Transverse colon (tissue), 4 donors: Measurements from ENCODE around the gene OMA1. TPM values are rescaled to one million over a fixed set of nuclear protein-coding genes. Genes with fewer than 3 reads are reported as not detected.

Experiments used
- DNase-seq: peaks from one replicate; pipeline ENCODE4 v3.0.0-alpha.2; 2019
- H3K27ac ChIP-seq, 4 donors: fragments of 200-600 bp; sonication (generic); 2 replicates each; pipeline ENCODE4 v1.5.1; 2016 to 2018; ENCODE audit warnings: inconsistent platforms in 4 of 4
- H3K27me3 ChIP-seq: fragments of 200-600 bp; sonication (generic); 2 replicates; pipeline ENCODE4 v1.5.1; 2017; ENCODE audit warnings: inconsistent platforms
- H3K36me3 ChIP-seq, 4 donors: fragments of 200-600 bp; sonication (generic); 2 replicates each; pipeline ENCODE4 v1.5.1; 2017 to 2019; ENCODE audit warnings: inconsistent platforms in 4 of 4
- H3K4me1 ChIP-seq, 4 donors: fragments of 200-600 bp; sonication (generic); 2 replicates each; pipeline ENCODE4 v1.5.1; 2017 to 2020; ENCODE audit warnings: inconsistent platforms in 4 of 4
- H3K4me3 ChIP-seq, 4 donors: fragments of 200-600 bp; sonication (generic); 1 replicate in 1 of 4; 2 replicates in 3 of 4; pipeline versions ENCODE4 v1.5.1 to v1.6.1; 2017 to 2019; ENCODE audit warnings: inconsistent platforms in 4 of 4
- H3K9me3 ChIP-seq, 2 donors: fragments of 200-600 bp; sonication (generic); 2 replicates each; pipeline ENCODE4 v1.5.1; 2017 to 2019; ENCODE audit warnings: inconsistent platforms in 2 of 2
- EP300 ChIP-seq: sonication (generic); formaldehyde crosslinking; IDR thresholded peaks from one replicate; pipeline ENCODE4 v1.6.1; 2017; ENCODE audit warnings: antibody characterized with exemption, low read depth
- POLR2A ChIP-seq: fragments of 450-650 bp; IDR thresholded peaks from one replicate; pipeline ENCODE4 v1.6.1; 2016; ENCODE audit warnings: antibody characterized with exemption, mild to moderate bottlenecking, moderate library complexity
- POLR2AphosphoS5 ChIP-seq, 3 donors: sonication (generic); formaldehyde crosslinking; IDR thresholded peaks; one replicate each; pipeline ENCODE4 v1.6.1; 2016; ENCODE audit warnings: antibody characterized with exemption in 3 of 3
- WGBS, 2 donors: methylation state at CpG; one replicate each; pipeline ENCODE4 v1.1.5; 2018; ENCODE audit warnings: low coverage in 1 of 2; 5-methylcytosine and 5-hydroxymethylcytosine counted together
- in situ Hi-C, 4 donors: fragments of 200-750 bp; cut with MboI; loops; one replicate each; pipeline versions ENCODE4 v1.15.0 to v1.15.1; 2017; ENCODE audit warnings: low sequenced_read_pairs in 3 of 4, low pct_ligation_motif_present in 1 of 4, low pct_unique_long_range_greater_than_20kb in 1 of 4
- intact Hi-C: fragments of 100-400 bp; cut with DNase I; formaldehyde crosslinking; loops from one replicate; pipeline ENCODE4 v1.15.1; 2023; ENCODE audit warnings: low total_unique reads
- total RNA-seq, 4 donors: library from RNA; depleted of rRNA; stranded (reverse); fragments of >200 nt; gene quantifications; one replicate each; pipeline ENCODE4 v1.1.0, GENCODE V29; 2016
- TF ChIP-seq, protein P1 (sequence below), 5 experiments: fragments of 200-600 bp in 3 of 5; fragments of 450-650 bp in 2 of 5; sonication (generic) in 3 of 5; IDR thresholded peaks; 1 replicate in 2 of 5; 2 replicates in 3 of 5; pipeline ENCODE4 v1.5.1; 2016 to 2017; ENCODE audit warnings: antibody characterized with exemption in 5 of 5, inconsistent platforms in 3 of 5, mild to moderate bottlenecking in 2 of 5, moderate library complexity in 1 of 5

Gene OMA1
- total RNA-seq, 4 donors from 2014 or later = 6.4 to 29.4 (median 20.0) TPM

GRCh38 chr1:58439946-58440345, 106.6 kb downstream of the OMA1 start:
- WGBS, 2 donors = 83% methylated on average over 4 of the region's 4 CpGs; no CpG with 5 or more reads in 1 of the 2 donors
- H3K9me3 ChIP-seq = no peaks in the 10 kb centered on the region
- H3K36me3 ChIP-seq = no peaks in the 10 kb centered on the region
- in situ Hi-C loops (no loop called here), intact Hi-C loops (no loop called here)
- TF ChIP-seq EP300 (no peak), POLR2AphosphoS5 (IDR thresholded peaks at IDR 0.05) (no peak), POLR2A (no peak)
- TF ChIP-seq, protein P1, sequence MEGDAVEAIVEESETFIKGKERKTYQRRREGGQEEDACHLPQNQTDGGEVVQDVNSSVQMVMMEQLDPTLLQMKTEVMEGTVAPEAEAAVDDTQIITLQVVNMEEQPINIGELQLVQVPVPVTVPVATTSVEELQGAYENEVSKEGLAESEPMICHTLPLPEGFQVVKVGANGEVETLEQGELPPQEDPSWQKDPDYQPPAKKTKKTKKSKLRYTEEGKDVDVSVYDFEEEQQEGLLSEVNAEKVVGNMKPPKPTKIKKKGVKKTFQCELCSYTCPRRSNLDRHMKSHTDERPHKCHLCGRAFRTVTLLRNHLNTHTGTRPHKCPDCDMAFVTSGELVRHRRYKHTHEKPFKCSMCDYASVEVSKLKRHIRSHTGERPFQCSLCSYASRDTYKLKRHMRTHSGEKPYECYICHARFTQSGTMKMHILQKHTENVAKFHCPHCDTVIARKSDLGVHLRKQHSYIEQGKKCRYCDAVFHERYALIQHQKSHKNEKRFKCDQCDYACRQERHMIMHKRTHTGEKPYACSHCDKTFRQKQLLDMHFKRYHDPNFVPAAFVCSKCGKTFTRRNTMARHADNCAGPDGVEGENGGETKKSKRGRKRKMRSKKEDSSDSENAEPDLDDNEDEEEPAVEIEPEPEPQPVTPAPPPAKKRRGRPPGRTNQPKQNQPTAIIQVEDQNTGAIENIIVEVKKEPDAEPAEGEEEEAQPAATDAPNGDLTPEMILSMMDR (IDR thresholded peaks at IDR 0.05) = no peak
- DNase-seq = no peak
- no peak overlapping the region for H3K27ac ChIP-seq
- H3K4me1 ChIP-seq = no peaks in the 10 kb centered on the region
- H3K27me3 ChIP-seq = no peaks in the 10 kb centered on the region
- H3K4me3 ChIP-seq = no peak overlapping the region

DNA sequence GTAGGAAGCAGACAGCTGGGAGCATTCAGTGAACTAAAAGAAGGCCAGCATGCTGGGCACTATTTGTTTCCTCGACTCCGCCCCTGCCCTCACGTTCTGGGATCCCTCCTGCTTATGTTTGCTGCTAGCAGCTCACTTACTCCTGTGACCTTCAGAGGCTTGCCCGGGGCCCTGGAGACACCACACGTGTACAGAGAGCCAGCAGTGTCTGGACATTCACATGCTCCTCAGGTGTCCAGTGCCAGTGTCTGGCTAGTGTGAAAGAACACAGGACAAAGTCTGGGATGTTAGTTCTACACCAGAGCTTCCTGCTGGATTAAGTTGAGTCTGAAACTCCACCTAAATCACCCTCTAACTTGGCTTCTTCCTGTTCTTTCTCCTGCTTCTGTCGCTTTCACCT, 108.1 kb downstream of the OMA1 start:
- H3K36me3 ChIP-seq = no peaks in the 10 kb centered on the region
- no peaks in the 10 kb centered on the region for H3K27me3 ChIP-seq
- no peaks in the 10 kb centered on the region for H3K9me3 ChIP-seq
- no peaks in the 10 kb centered on the region for H3K4me1 ChIP-seq
- no peak overlapping the region for H3K4me3 ChIP-seq
- intact Hi-C loops = no loop called here
- 75% methylated on average over 6 of the region's 6 CpGs; no CpG with 5 or more reads in 1 of the 2 donors for WGBS, 2 donors
- in situ Hi-C loops = no loop called here
- H3K27ac ChIP-seq = no peak overlapping the region
- TF ChIP-seq EP300 = no peak
- no peak for TF ChIP-seq POLR2AphosphoS5 (IDR thresholded peaks at IDR 0.05)
- TF ChIP-seq POLR2A = no peak
- TF ChIP-seq, protein P1 (IDR thresholded peaks at IDR 0.05) = no peak
- DNase-seq = no peak

DNA sequence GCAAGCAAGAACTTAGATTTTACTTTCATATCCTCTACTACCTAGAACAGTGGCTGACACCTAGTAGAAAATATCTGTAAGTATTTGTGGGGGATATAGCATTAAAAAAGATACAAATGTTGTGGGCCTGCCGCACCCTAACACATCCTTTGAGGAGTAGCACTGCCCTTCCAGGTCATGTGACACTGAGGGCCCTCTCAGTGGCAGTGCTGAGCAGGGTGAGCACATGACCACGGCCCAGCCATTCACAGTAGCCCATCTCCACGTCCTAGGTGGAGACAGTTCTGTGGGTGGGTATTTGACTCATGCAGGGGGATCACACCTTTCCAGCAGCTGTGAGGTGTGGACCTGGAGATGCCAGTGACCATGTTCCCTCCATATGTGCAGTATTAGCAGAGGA, 108.9 kb downstream of the OMA1 start:
- H3K27ac ChIP-seq = no peak overlapping the region
- 80 to 100% methylated on average over 1 to 2 of the region's 3 CpGs for WGBS, 2 donors
- no peak overlapping the region for H3K4me3 ChIP-seq
- in situ Hi-C loops (no loop called here), intact Hi-C loops (no loop called here)
- H3K9me3 ChIP-seq = no peaks in the 10 kb centered on the region
- TF ChIP-seq POLR2A = no peak
- TF ChIP-seq EP300 = no peak
- no peak for TF ChIP-seq POLR2AphosphoS5 (IDR thresholded peaks at IDR 0.05)
- TF ChIP-seq, protein P1 (IDR thresholded peaks at IDR 0.05) = no peak
- no peaks in the 10 kb centered on the region for H3K36me3 ChIP-seq
- no peaks in the 10 kb centered on the region for H3K27me3 ChIP-seq
- H3K4me1 ChIP-seq = no peaks in the 10 kb centered on the region
- no peak for DNase-seq

DNA sequence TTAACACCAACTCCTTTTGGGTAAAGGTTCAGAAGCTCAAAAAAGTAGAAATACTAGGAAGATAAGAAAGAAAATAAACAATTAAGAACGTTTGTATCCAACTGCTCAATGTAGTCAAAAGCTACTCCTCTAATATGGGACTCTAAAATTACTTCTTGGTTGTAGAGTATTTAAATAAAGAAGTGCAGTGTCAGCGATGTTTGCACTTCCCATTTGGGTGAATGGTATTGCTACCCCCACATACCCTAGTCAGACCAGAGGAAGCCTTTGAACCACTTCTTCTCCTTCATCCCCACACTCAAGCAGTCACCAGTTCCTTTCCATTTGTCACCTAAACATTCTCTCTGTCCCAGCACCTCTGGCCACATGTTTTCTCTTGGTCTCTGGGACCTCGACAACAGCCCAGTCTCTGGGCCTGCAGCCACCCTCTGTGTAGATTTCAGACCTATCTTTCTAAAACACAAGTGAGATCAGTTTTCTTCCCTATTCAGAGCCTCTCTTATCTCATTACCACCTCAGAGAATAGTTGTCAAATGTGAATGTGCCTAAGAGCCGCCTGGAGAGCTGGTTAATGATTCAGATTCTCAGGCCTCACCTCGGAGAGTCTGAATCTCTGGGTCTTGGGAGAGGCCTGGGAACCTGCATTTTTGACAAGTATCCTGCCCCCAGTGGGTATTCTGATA, 109.8 kb downstream of the OMA1 start:
- Histone ChIP-seq H3K9me3 (no peaks in the 10 kb centered on the region), H3K4me3 (no peak overlapping the region), H3K27ac (no peak overlapping the region), H3K4me1 (no peaks in the 10 kb centered on the region), H3K36me3 (no peaks in the 10 kb centered on the region), H3K27me3 (no peaks in the 10 kb centered on the region)
- no peak for DNase-seq
- TF ChIP-seq, protein P1 (IDR thresholded peaks at IDR 0.05) = no peak
- TF ChIP-seq POLR2A (no peak), EP300 (no peak), POLR2AphosphoS5 (IDR thresholded peaks at IDR 0.05) (no peak)
- in situ Hi-C loops = no loop called here
- 83 to 100% methylated on average over 3 to 5 of the region's 5 CpGs for WGBS, 2 donors
- intact Hi-C loops = no loop called here
